GM23338 (cell line): Measurements from ENCODE around the gene SMG7. TPM values are rescaled to one million over a fixed set of nuclear protein-coding genes. Genes with fewer than 3 reads are reported as not detected.

Experiments
- CREB1 ChIP-seq: fragments of 250-450 bp; sonication (Bioruptor Pico); IDR thresholded peaks from 2 replicates; pipeline ENCODE4 v1.5.0; 2020; ENCODE audit warnings: low read depth, mild to moderate bottlenecking, moderate library complexity
- EZH2 ChIP-seq: fragments of 200-600 bp; sonication (generic); IDR thresholded peaks from one replicate; pipeline ENCODE4 v1.8.0; 2017; ENCODE audit warnings: antibody characterized with exemption, mild to moderate bottlenecking, low read depth; ENCODE audit not compliant: unreplicated experiment
- EZH2phosphoT487 ChIP-seq: fragments of 200-600 bp; sonication (generic); IDR thresholded peaks from one replicate; pipeline ENCODE4 v1.8.1; 2018; ENCODE audit warnings: antibody characterized with exemption; ENCODE audit not compliant: unreplicated experiment
- JUNB ChIP-seq: IDR thresholded peaks from one replicate; pipeline ENCODE4 v1.6.1; 2016; ENCODE audit warnings: antibody characterized with exemption; ENCODE audit not compliant: unreplicated experiment
- NANOG ChIP-seq: IDR thresholded peaks from 2 replicates; pipeline ENCODE4 v1.6.1; 2016; ENCODE audit warnings: antibody characterized with exemption, borderline replicate concordance
- POLR2AphosphoS5 ChIP-seq: IDR thresholded peaks from 2 replicates; pipeline ENCODE4 v1.6.1; 2016; ENCODE audit warnings: antibody characterized with exemption, low read depth
- ZNF331 ChIP-seq: fragments of 250-450 bp; sonication (Bioruptor Pico); IDR thresholded peaks from 2 replicates; pipeline ENCODE4 v1.5.0; 2020; ENCODE audit warnings: low read depth, mild to moderate bottlenecking, moderate library complexity
- polyA plus RNA-seq: library from polyadenylated mRNA; unstranded; fragments of >200 nt; fragmentation: Nextera tagmentation; extraction: Ambion mirVana; gene quantifications from 2 replicates; pipeline ENCODE4 v1.2.1, GENCODE V29; 2016
- total RNA-seq: library from RNA; depleted of rRNA; stranded (reverse); fragments of >200 nt; shearing (Covaris generic); gene quantifications from 2 replicates; pipeline ENCODE4 v1.2.3, GENCODE V29; 2014
- TF ChIP-seq, protein P1 (sequence below): fragments of 250-450 bp; sonication (Bioruptor Pico); IDR thresholded peaks from 2 replicates; pipeline ENCODE4 v1.5.0; 2020; ENCODE audit warnings: mild to moderate bottlenecking, moderate library complexity
- TF ChIP-seq, protein P2 (sequence below): IDR thresholded peaks from 2 replicates; pipeline ENCODE4 v1.6.1; 2016; ENCODE audit warnings: antibody characterized with exemption
- TF ChIP-seq, protein P3 (sequence below): IDR thresholded peaks from one replicate; pipeline ENCODE4 v1.6.1; 2018; ENCODE audit warnings: antibody characterized with exemption; ENCODE audit not compliant: unreplicated experiment
- TF ChIP-seq, protein P4 (sequence below), 2 experiments: fragments of 200-600 bp in 1 of 2; sonication (generic) in 1 of 2; conservative IDR thresholded peaks; 2 replicates each; pipeline versions ENCODE4 v1.5.1 to v1.6.1; 2016 to 2017; ENCODE audit warnings: antibody characterized with exemption in 2 of 2, low read depth in 2 of 2, mild to moderate bottlenecking in 2 of 2, moderate library complexity in 1 of 2

Gene SMG7
- total and polyA plus RNA-seq, 2 experiments from 2014 or later = 33.0 to 79.4 TPM

DNA sequence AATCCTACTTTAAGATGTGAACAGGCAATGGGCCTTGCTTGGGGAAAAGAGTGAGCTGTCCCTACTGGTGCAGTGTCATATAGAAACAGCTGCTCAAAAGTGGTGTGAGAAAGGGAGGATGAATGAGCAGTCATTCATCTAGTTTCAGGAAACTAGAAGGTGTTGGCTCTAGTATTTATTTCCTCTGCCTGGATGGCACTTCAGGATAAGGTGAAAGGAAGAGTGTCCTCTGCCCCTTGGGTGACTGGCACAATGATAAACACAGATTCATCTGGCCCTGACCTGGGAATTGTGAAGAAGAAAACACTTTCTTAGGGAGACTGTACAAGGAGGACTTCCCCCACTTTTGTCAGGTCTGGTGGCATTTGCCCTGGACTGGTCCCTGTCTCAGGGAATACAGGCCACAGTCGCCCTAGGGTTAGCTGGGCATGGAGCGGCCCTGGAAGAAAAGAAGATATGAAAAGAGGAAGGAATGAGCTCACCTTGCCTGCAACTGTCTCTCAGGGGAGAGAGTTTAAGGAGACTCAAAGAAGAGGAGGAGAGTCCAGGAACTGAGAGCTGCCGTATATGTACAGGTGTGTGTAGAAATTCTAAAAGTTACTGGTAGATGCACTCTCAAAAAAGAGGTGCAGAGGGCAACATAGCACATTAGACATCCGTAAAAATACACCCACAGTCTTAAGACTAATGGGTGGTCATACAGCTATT is 40.3 kb upstream of the SMG7 start (continued):
- TF ChIP-seq, protein P1, sequence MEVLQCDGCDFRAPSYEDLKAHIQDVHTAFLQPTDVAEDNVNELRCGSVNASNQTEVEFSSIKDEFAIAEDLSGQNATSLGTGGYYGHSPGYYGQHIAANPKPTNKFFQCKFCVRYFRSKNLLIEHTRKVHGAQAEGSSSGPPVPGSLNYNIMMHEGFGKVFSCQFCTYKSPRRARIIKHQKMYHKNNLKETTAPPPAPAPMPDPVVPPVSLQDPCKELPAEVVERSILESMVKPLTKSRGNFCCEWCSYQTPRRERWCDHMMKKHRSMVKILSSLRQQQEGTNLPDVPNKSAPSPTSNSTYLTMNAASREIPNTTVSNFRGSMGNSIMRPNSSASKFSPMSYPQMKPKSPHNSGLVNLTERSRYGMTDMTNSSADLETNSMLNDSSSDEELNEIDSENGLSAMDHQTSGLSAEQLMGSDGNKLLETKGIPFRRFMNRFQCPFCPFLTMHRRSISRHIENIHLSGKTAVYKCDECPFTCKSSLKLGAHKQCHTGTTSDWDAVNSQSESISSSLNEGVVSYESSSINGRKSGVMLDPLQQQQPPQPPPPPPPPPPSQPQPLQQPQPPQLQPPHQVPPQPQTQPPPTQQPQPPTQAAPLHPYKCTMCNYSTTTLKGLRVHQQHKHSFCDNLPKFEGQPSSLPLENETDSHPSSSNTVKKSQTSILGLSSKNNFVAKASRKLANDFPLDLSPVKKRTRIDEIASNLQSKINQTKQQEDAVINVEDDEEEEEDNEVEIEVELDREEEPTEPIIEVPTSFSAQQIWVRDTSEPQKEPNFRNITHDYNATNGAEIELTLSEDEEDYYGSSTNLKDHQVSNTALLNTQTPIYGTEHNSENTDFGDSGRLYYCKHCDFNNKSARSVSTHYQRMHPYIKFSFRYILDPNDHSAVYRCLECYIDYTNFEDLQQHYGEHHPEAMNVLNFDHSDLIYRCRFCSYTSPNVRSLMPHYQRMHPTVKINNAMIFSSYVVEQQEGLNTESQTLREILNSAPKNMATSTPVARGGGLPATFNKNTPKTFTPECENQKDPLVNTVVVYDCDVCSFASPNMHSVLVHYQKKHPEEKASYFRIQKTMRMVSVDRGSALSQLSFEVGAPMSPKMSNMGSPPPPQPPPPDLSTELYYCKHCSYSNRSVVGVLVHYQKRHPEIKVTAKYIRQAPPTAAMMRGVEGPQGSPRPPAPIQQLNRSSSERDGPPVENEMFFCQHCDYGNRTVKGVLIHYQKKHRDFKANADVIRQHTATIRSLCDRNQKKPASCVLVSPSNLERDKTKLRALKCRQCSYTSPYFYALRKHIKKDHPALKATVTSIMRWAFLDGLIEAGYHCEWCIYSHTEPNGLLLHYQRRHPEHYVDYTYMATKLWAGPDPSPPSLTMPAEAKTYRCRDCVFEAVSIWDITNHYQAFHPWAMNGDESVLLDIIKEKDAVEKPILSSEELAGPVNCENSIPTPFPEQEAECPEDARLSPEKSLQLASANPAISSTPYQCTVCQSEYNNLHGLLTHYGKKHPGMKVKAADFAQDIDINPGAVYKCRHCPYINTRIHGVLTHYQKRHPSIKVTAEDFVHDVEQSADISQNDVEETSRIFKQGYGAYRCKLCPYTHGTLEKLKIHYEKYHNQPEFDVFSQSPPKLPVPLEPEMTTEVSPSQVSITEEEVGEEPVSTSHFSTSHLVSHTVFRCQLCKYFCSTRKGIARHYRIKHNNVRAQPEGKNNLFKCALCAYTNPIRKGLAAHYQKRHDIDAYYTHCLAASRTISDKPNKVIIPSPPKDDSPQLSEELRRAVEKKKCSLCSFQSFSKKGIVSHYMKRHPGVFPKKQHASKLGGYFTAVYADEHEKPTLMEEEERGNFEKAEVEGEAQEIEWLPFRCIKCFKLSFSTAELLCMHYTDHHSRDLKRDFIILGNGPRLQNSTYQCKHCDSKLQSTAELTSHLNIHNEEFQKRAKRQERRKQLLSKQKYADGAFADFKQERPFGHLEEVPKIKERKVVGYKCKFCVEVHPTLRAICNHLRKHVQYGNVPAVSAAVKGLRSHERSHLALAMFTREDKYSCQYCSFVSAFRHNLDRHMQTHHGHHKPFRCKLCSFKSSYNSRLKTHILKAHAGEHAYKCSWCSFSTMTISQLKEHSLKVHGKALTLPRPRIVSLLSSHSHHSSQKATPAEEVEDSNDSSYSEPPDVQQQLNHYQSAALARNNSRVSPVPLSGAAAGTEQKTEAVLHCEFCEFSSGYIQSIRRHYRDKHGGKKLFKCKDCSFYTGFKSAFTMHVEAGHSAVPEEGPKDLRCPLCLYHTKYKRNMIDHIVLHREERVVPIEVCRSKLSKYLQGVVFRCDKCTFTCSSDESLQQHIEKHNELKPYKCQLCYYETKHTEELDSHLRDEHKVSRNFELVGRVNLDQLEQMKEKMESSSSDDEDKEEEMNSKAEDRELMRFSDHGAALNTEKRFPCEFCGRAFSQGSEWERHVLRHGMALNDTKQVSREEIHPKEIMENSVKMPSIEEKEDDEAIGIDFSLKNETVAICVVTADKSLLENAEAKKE = no peak
- TF ChIP-seq POLR2AphosphoS5 = no peak
- no peak for TF ChIP-seq NANOG
- TF ChIP-seq, protein P2, sequence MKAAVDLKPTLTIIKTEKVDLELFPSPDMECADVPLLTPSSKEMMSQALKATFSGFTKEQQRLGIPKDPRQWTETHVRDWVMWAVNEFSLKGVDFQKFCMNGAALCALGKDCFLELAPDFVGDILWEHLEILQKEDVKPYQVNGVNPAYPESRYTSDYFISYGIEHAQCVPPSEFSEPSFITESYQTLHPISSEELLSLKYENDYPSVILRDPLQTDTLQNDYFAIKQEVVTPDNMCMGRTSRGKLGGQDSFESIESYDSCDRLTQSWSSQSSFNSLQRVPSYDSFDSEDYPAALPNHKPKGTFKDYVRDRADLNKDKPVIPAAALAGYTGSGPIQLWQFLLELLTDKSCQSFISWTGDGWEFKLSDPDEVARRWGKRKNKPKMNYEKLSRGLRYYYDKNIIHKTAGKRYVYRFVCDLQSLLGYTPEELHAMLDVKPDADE = no peak
- no peak for TF ChIP-seq CREB1 (CRISPR knock-in tag)
- TF ChIP-seq EZH2phosphoT487 = no peak
- TF ChIP-seq, protein P3, sequence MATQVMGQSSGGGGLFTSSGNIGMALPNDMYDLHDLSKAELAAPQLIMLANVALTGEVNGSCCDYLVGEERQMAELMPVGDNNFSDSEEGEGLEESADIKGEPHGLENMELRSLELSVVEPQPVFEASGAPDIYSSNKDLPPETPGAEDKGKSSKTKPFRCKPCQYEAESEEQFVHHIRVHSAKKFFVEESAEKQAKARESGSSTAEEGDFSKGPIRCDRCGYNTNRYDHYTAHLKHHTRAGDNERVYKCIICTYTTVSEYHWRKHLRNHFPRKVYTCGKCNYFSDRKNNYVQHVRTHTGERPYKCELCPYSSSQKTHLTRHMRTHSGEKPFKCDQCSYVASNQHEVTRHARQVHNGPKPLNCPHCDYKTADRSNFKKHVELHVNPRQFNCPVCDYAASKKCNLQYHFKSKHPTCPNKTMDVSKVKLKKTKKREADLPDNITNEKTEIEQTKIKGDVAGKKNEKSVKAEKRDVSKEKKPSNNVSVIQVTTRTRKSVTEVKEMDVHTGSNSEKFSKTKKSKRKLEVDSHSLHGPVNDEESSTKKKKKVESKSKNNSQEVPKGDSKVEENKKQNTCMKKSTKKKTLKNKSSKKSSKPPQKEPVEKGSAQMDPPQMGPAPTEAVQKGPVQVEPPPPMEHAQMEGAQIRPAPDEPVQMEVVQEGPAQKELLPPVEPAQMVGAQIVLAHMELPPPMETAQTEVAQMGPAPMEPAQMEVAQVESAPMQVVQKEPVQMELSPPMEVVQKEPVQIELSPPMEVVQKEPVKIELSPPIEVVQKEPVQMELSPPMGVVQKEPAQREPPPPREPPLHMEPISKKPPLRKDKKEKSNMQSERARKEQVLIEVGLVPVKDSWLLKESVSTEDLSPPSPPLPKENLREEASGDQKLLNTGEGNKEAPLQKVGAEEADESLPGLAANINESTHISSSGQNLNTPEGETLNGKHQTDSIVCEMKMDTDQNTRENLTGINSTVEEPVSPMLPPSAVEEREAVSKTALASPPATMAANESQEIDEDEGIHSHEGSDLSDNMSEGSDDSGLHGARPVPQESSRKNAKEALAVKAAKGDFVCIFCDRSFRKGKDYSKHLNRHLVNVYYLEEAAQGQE = no peak
- TF ChIP-seq EZH2 = no peak
- no peak for TF ChIP-seq ZNF331 (CRISPR knock-in tag)
- TF ChIP-seq JUNB = no peak
- TF ChIP-seq, protein P4, sequence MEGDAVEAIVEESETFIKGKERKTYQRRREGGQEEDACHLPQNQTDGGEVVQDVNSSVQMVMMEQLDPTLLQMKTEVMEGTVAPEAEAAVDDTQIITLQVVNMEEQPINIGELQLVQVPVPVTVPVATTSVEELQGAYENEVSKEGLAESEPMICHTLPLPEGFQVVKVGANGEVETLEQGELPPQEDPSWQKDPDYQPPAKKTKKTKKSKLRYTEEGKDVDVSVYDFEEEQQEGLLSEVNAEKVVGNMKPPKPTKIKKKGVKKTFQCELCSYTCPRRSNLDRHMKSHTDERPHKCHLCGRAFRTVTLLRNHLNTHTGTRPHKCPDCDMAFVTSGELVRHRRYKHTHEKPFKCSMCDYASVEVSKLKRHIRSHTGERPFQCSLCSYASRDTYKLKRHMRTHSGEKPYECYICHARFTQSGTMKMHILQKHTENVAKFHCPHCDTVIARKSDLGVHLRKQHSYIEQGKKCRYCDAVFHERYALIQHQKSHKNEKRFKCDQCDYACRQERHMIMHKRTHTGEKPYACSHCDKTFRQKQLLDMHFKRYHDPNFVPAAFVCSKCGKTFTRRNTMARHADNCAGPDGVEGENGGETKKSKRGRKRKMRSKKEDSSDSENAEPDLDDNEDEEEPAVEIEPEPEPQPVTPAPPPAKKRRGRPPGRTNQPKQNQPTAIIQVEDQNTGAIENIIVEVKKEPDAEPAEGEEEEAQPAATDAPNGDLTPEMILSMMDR (conservative IDR thresholded peaks at IDR 0.05; ENCODE audit: low read depth in 2 of 2) = no peak
